Hematopoietic multipotent progenitor cell (in vitro differentiated cells): ENCODE results near the gene IAH1. TPM values are rescaled to one million over a fixed set of nuclear protein-coding genes. Genes with fewer than 3 reads are reported as not detected.

Experiments
- DNase-seq, 3 donors: peaks; one replicate each; pipeline ENCODE4 v3.0.0-alpha.2; 2011 to 2015; ENCODE audit warnings: low read depth in 2 of 3, low spot score in 2 of 3
- total RNA-seq: library from RNA; depleted of rRNA; stranded (reverse); fragments of >200 nt; gene quantifications from one replicate; pipeline ENCODE4 v1.2.3, GENCODE V29; 2012

The IAH1 gene
- total RNA-seq, 1 donor, result 27.7 TPM

- DNase-seq, result no peak
Measured at GRCh38 chr2:9524291-9524690, 49.9 kb downstream of the IAH1 start.

GRCh38 chr2:9525266-9525665 lies 50.9 kb downstream of the IAH1 start:
- no peak for DNase-seq

- no peak for DNase-seq
Measured at GRCh38 chr2:9527995-9528787, 53.8 kb downstream of the IAH1 start.

- DNase-seq, result no peak
Measured at GRCh38 chr2:9532421-9532820, 58.1 kb downstream of the IAH1 start.

GRCh38 chr2:9533663-9534062 lies 59.3 kb downstream of the IAH1 start:
- DNase-seq, result no peak

- no peak for DNase-seq
Measured at GRCh38 chr2:9535177-9535576, 60.8 kb downstream of the IAH1 start.

- no peak for DNase-seq
Measured at GRCh38 chr2:9536504-9536903, 62.2 kb downstream of the IAH1 start.

GRCh38 chr2:9538000-9538507 lies 63.7 kb downstream of the IAH1 start:
- peak in 2 of 3 donors; percentile 61 to 72 for DNase-seq

Other genes starting within 250 kb of the IAH1 start
- 14.5 TPM for gene ITGB1BP1, start 51.0 kb upstream of the IAH1 start, total RNA-seq
- gene CPSF3, start 50.9 kb upstream of the IAH1 start, total RNA-seq, result 31.5 TPM
- 29.9 TPM for gene ADAM17, start 81.3 kb downstream of the IAH1 start, total RNA-seq
- 90.8 TPM for gene YWHAQ, start 156.4 kb downstream of the IAH1 start, total RNA-seq